ENCODE data around the gene OR1M1. TPM values are rescaled to one million over a fixed set of nuclear protein-coding genes. Genes with fewer than 3 reads are reported as not detected.

OR1M1 gene
- total RNA-seq: not detected in 2 replicates
- long read RNA-seq: 0 reads

- H3K4me3 Mint-ChIP-seq: no peak within 1 kb of the TSS
- H3K9me3 Mint-ChIP-seq: no peaks in the 10 kb centered on the region
- H3K4me1 Mint-ChIP-seq: no peaks in the 10 kb centered on the region
Observed at GRCh38 chr19:9086761-9087160, at the start of gene OR1M1. Gene OR1M1 (plus strand): TSS chr19:9087061. CDS start chr19:9093245, 6,184 bp downstream.

GRCh38 chr19:9037400-9038062 lies 49.3 kb upstream of the OR1M1 start:
- Mint-ChIP-seq H3K9me3 (no peaks in the 10 kb centered on the region), H3K4me3 (no peak overlapping the region), H3K27me3 (ENCODE audit: low read depth) (peaks cover 39% of the 10 kb centered on the region), H3K27ac (ENCODE audit: unreplicated experiment) (no peak overlapping the region), H3K4me1 (no peaks in the 10 kb centered on the region), H3K36me3 (ENCODE audit: low read depth) (no peaks in the 10 kb centered on the region)
- no peak for DNase-seq (ENCODE audit: low read depth, low spot score)
- TF ChIP-seq CTCF (conservative IDR thresholded peaks at IDR 0.05): no peak

More at GRCh38 chr19:9086761-9087160, at the start of gene OR1M1:
- no peak for TF ChIP-seq CTCF (conservative IDR thresholded peaks at IDR 0.05)
- Mint-ChIP-seq H3K27ac (ENCODE audit: unreplicated experiment) (no peak within 1 kb of the TSS), H3K36me3 (ENCODE audit: low read depth) (no peaks in the 10 kb centered on the region), H3K27me3 (ENCODE audit: low read depth) (peaks cover 40% of the 10 kb centered on the region)
- no peak for DNase-seq (ENCODE audit: low read depth, low spot score)

GRCh38 chr19:9039728-9040127 lies 47.1 kb upstream of the OR1M1 start:
- Mint-ChIP-seq H3K27ac (ENCODE audit: unreplicated experiment) (no peak overlapping the region), H3K36me3 (ENCODE audit: low read depth) (no peaks in the 10 kb centered on the region), H3K4me1 (no peaks in the 10 kb centered on the region), H3K9me3 (no peaks in the 10 kb centered on the region), H3K4me3 (no peak overlapping the region), H3K27me3 (ENCODE audit: low read depth) (peaks cover 33% of the 10 kb centered on the region)
- DNase-seq (ENCODE audit: low read depth, low spot score): no peak
- TF ChIP-seq CTCF (conservative IDR thresholded peaks at IDR 0.05): no peak

- peaks cover 32% of the 10 kb centered on the region for H3K27me3 Mint-ChIP-seq (ENCODE audit: low read depth)
- no peaks in the 10 kb centered on the region for H3K36me3 Mint-ChIP-seq (ENCODE audit: low read depth)
- no peaks in the 10 kb centered on the region for H3K4me1 Mint-ChIP-seq
- no peak overlapping the region for H3K27ac Mint-ChIP-seq (ENCODE audit: unreplicated experiment)
- no peaks in the 10 kb centered on the region for H3K9me3 Mint-ChIP-seq
- TF ChIP-seq CTCF (conservative IDR thresholded peaks at IDR 0.05): no peak
- no peak for DNase-seq (ENCODE audit: low read depth, low spot score)
- H3K4me3 Mint-ChIP-seq: no peak overlapping the region
Observed at GRCh38 chr19:9040131-9040530, 46.7 kb upstream of the OR1M1 start.

- Mint-ChIP-seq H3K36me3 (ENCODE audit: low read depth) (no peaks in the 10 kb centered on the region), H3K4me1 (no peaks in the 10 kb centered on the region), H3K9me3 (no peaks in the 10 kb centered on the region), H3K27ac (ENCODE audit: unreplicated experiment) (no peak overlapping the region), H3K4me3 (no peak overlapping the region), H3K27me3 (ENCODE audit: low read depth) (peaks cover 27% of the 10 kb centered on the region)
- TF ChIP-seq CTCF (conservative IDR thresholded peaks at IDR 0.05): no peak
- DNase-seq (ENCODE audit: low read depth, low spot score): no peak
Observed at GRCh38 chr19:9041023-9041422, 45.8 kb upstream of the OR1M1 start.
